HG03460 (cell line): Measurements from ENCODE around the gene ZC3H7A.
"Not testable (repeated sequence)": the region's sequence is repeated elsewhere in the genome, so short reads cannot be mapped to it uniquely, and the experiment has no call there.

Source experiments
- ATAC-seq: cut with Tn5 transposase; IDR thresholded peaks from one replicate; pipeline ENCODE4 v1.9.1; 2021; ENCODE audit not compliant: unreplicated experiment

ZC3H7A gene

DNA sequence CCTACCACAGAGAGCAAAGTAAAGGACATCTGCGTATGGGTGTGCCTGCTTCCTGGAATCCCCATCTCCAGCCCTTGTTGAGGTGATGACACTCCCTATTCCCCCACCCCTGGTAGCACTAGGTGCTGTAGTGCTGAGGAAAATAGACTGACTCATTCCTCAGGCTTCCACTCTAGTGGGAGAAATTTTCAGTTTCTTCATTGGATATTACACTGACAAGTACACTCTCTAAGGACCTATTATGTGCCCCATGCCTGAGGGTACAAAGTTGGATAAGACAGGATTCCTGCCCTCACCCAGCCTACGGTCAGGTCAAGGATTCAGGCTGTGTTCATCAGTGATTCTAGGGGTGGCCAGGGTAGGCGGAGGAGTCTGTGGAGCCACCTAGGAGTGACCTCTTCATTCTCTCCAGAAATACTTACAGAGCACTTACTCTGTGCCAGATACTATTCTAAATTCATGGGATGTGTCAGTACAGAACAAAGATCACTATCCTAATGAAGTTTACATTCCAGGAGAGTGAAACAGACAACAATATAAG is 4.5 kb upstream of the ZC3H7A start:
- no peak for ATAC-seq

GRCh38 chr16:11800382-11800718 is 3.3 kb upstream of the ZC3H7A start:
- ATAC-seq: no peak

GRCh38 chr16:11799509-11800381 is 2.7 kb upstream of the ZC3H7A start:
- no peak for ATAC-seq

DNA sequence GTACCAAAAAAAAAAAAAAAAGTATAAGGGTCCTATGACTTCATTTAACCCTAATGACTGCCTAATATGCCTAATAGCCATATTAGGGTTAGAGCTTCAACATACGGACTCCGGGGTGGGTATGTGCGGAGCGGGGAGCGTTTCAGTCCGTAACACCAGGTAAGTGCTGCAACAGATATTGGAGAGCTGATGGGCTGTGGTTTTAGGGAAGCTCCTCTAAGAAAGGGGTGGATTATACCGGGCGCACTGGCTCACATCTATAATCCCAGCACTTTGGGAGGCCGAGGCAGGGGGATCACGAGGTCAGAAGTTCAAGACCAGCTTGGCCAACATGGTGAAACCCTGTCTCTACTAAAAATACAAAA is 1.9 kb upstream of the ZC3H7A start:
- ATAC-seq: no peak

DNA sequence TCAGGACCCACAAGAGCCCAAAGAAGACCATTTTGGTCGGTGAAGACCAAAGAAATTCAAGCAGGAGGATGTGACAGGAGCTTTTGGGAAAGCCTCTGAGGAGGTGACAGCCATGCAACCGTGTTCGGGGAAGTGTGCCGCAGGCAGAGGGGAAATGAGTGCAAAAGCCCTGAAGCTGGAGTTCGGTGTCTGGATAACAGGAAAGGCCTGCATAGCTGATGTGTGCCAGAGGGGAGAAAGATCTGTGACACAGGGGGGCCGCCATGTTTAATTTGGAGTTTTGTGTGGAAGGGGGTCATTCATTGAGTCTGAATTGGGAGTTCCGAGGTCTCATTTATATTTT is 870 bp upstream of the ZC3H7A start:
- ATAC-seq: no peak

DNA sequence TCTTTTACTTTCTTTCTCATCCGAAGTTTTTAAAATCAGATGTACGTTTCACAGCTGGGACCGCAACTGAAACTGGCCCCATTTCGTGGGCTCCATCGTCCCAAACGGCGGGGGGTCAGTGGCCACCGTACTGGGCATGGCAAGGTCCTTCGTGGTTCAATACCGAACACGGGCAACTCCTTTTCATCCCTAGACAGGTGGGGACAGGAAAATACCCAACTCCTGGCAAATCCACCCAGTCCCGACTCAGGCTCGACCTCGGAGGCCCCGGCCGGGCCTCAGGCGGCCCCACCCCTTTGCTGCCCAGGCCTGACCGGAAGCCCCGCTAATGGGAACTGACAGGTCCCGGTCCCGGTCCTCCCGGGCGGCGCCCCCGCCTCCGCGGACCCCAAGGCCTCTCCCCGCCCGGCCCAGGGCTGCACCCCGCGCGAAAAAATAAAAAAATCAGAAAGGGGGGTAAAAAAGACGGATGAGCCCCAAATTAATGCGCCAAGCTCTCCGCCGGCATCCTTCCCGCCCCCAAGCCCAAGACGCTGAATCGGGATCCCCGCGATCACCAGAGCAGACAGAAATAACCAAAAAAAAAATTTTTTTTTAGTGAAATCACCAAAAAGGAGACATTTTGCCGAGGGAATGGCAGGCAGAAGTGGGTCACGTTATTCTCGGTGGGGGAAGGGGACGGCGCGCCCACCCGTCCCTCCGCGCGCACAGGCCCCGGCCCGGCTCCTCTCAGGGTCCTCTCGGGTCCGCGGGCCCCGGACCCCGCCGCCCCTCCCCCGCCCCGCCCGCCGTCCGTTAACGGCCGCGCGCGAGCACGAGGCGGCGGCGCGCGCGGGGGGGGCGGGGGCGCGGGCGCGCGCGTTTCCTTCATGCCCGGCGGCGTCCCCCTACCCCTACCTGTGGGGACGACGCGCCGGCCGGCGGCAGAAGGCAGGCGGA is 562 bp downstream of the ZC3H7A start:
- peak; percentile 5 for ATAC-seq

GRCh38 chr16:11795887-11796226 is 1.2 kb downstream of the ZC3H7A start:
- no peak for ATAC-seq

DNA sequence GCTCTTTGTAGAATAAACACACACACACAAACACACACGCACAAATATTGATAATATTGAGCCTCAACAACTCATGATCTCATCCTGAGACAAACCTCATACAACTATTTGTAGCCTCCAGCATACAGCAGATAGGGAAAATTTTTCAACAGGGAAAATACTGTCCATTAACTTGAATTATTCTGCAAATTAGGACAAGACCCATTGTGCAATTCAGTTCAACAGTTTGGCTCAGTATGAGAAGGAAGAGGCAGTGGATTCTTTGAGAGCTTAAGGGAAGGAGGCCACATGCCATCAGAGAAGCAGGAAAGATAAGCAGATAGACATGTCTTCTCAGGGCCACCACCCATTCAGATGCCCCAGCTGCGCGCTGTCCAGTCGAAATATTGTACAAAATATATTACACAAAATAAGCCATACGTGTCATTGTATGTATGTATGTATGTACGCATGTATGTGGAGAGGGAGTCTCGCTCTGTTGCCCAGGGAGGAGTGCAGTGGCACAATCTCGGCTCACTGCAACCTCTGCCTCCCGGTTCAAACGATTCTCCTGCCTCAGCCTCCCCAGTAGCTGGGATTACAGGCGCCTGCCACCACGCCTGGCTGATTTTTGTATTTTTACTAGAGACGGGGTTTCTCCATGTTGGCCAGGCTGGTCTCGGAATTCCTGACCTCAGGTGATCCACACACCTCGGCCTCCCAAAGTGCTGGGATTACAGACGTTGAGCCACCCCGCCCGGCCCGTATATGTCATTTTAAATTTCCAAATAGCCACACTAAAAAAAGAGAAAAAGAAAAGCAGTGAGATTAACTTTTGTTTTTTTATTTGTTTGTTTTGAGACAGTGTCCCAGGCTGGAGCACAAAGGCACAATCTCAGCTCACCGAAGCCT is 1.8 kb downstream of the ZC3H7A start:
- ATAC-seq: no peak

- no peak for ATAC-seq
These were observed 2.6 kb downstream of the ZC3H7A start for GRCh38 chr16:11794447-11794846.

- ATAC-seq: no peak
These were observed 3.2 kb downstream of the ZC3H7A start for GRCh38 chr16:11793840-11794239.

GRCh38 chr16:11792410-11793241 is 4.4 kb downstream of the ZC3H7A start:
- ATAC-seq: no peak

DNA sequence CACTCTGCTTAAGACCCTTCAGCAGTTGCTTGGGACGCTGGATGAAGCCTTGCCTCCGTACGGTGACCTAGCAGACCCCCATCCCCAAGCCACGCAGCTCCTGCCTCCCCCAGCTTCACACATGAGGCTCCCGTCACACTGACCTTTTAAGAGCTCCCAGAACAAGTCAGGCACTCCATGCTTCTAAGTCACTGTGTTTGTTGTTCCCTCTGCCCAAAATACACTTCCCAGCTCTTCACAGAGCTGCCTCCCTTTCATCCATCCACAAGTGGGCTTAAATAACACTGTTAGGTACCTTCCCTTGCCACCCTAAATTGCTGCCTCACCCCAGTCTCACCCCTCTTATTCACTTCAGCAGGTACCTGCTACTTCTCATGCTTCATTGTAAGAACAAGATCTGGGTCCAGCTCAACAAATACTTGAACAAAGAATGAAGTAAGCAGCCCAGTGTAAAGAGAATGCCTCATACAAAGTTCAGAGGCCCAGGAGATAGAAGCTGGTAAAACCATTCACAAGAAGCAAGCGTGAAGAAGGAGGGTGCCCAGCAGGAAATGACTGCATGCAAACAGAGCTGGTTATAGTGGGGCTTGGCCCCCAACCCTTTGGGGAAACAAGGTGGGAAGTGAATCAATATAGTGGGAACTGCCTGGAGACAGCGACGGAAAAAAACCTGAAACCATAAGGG is 5.8 kb downstream of the ZC3H7A start:
- ATAC-seq: no peak

DNA sequence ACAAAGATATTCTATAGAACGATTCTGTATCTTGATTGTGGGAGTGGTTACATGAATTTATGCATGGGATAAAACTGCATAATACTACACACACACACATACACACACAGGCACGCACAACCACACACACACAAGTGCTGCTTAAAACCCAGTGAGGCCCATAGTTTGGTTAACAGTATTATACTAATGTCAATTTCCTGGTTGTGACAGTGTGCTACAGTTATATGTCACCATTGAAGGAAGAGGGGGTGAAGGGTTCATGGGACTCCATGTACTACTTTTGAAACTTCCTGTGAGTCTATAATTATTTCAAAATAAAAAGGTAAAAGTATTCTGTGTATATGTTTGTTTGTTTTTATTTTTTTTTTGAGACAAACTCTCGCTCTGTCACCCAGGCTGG is 8.1 kb downstream of the ZC3H7A start:
- no peak for ATAC-seq

- not testable (repeated sequence) for ATAC-seq
These were observed 12.0 kb downstream of the ZC3H7A start for GRCh38 chr16:11784980-11785599.

DNA sequence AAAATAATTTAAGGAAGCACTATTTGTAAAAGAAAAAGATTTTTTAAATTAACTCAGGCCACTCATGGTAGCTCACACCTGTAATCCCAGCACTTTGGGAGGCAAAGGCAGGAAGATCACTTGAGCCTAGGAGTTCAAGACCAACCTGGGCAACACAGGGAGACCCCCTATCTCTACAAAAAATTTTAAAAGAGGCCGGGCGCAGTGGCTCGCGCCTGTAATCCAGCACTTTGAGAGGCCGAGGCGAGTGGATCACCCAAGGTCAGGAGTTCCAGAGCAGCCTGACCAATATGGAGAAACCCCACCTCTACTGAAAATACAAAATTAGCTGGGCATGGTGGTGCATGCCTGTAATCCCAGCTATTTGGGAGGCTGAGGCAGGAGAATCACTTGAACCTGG is 12.7 kb downstream of the ZC3H7A start:
- not testable (repeated sequence) for ATAC-seq

DNA sequence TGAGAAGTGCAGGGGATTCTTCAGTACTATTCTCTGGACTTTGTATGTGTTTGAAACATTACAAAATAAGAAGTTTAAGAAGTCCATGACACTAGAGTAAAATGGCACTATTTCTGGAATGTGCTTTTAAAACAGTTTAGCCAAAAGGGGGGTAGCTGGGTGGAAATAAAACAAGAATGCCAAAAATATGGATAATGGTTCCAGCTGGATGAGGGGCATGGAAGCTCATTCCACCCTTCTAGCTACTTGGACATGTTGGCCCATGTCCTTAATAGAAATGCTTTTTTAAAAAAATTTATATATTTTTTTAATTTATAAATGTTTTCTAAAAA is 13.1 kb downstream of the ZC3H7A start:
- no peak for ATAC-seq

- peak; percentile 71 for ATAC-seq
These were observed 13.6 kb downstream of the ZC3H7A start for GRCh38 chr16:11783319-11784037.

GRCh38 chr16:11781773-11782172 is 15.3 kb downstream of the ZC3H7A start:
- no peak for ATAC-seq
